ENCODE measurements around the gene TNFRSF14. TPM values are rescaled to one million over a fixed set of nuclear protein-coding genes. Genes with fewer than 3 reads are reported as not detected.

TNFRSF14 gene
- total RNA-seq, 1 donor from 2014 or later = 11.1 TPM

GRCh38 chr1:2540816-2541492 is 15.2 kb upstream of the TNFRSF14 start:
- Histone ChIP-seq H3K36me3 (ENCODE audit: control insufficient read depth, insufficient read depth, low read length) (no peaks in the 10 kb centered on the region), H3K4me3 (ENCODE audit: low read depth, low read length) (no peak overlapping the region), H3K27me3 (ENCODE audit: control insufficient read depth, insufficient read depth, low read length) (no peaks in the 10 kb centered on the region)
- FAIRE-seq (no peak), DNase-seq (ENCODE audit: low read depth) (no peak)
- TF ChIP-seq CTCF (IDR thresholded peaks at IDR 0.05; ENCODE audit: insufficient read depth, low read length, severe bottlenecking) = no peak

DNA sequence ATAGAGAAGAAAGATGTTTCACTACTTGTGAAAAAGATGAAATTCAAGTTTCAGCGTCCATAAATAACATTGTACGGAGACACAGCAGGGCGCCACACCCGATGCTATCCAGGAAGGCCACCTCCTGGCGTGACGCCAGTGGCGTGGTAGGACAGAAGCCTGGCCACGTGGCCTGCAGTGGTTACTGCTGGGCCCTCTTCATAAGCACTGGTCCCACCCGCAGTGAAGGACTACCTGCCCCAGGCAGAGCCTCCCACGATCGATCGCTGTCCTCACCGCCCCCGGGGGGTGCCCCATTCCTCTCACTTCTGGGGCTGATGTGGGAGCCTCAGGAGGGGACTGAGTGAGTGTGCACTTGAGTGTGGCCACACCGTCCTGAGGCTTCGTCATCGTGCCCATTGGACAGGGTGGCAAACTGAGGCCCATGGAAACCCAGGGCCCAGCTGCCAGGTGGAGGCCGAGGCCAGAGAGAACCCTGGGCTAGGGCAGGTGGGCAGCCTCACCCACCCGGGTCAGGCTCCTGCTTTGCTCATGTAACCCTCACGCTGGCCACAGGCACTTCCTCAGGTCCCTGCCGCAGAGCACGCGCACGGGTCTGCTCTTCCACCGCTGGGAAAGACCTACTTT is 14.4 kb upstream of the TNFRSF14 start:
- no peak for DNase-seq (ENCODE audit: low read depth)
- H3K4me3 ChIP-seq (ENCODE audit: low read depth, low read length) = no peak overlapping the region
- no peak for TF ChIP-seq CTCF (IDR thresholded peaks at IDR 0.05; ENCODE audit: insufficient read depth, low read length, severe bottlenecking)
- no peaks in the 10 kb centered on the region for H3K27me3 ChIP-seq (ENCODE audit: control insufficient read depth, insufficient read depth, low read length)
- FAIRE-seq = no peak
- H3K36me3 ChIP-seq (ENCODE audit: control insufficient read depth, insufficient read depth, low read length) = no peaks in the 10 kb centered on the region

DNA sequence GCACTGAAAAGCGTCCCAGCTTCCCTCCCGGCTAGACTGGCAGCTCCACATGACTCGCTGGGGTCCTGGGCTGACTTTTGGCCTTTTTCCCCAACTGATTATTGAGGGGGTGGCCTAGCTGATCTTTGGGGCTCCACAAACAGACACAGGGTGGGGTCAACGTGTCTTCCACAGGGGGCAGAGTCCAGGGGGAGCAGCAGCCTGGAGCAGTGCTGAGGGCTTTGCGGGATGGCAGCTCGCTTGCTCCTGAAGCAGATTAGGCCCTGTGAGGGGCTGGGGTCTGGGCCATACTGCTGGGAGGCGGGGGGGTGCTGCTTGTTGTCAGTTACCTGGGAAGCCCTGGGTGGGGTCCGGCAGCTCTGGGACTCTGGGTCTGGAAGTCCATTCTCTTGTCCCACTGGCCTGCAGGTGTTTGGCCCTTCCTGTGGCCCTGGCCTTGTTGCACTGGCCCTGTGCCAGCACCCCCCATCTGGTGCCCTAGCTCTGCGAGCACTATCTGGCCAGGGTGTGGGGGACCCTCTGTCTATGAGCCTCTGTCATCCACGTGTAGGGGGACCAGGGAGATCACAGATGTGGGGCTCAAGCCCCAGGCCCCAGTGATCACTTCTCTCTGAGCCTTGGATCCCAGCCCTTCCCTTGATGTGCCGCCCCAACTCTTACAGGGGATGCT is 13.8 kb upstream of the TNFRSF14 start:
- FAIRE-seq (no peak), DNase-seq (ENCODE audit: low read depth) (no peak)
- Histone ChIP-seq H3K4me3 (ENCODE audit: low read depth, low read length) (no peak overlapping the region), H3K36me3 (ENCODE audit: control insufficient read depth, insufficient read depth, low read length) (no peaks in the 10 kb centered on the region), H3K27me3 (ENCODE audit: control insufficient read depth, insufficient read depth, low read length) (no peaks in the 10 kb centered on the region)
- no peak for TF ChIP-seq CTCF (IDR thresholded peaks at IDR 0.05; ENCODE audit: insufficient read depth, low read length, severe bottlenecking)

DNA sequence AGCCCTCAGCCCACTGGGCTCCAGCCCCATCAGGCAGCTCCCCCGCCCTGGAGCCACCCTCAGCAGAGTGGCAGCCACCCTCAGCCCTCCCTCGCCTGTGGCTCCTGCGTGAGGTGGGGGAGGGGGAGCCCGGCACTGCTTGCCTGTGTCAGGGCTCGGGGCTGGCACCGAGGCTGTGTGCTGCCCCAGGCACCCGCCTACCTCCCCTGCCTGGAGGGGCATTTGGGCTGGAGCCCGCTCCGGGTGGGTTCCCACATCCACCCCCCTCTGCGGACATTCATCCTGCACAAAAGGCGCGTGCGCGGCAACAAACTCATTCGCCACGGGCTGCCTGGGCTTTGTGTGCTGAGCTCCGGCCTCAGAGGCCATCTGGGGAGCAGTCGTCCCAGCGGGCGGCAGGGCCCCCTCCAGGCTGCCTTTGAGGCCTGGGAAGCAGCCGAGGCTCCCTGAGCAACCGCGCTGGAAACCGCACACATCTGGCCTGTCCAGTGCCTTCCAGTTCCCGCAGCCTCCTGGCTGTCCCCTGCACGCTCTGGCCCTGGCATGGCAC is 12.6 kb upstream of the TNFRSF14 start:
- Histone ChIP-seq H3K36me3 (ENCODE audit: control insufficient read depth, insufficient read depth, low read length) (no peaks in the 10 kb centered on the region), H3K4me3 (ENCODE audit: low read depth, low read length) (no peak overlapping the region), H3K27me3 (ENCODE audit: control insufficient read depth, insufficient read depth, low read length) (no peaks in the 10 kb centered on the region)
- no peak for TF ChIP-seq CTCF (IDR thresholded peaks at IDR 0.05; ENCODE audit: insufficient read depth, low read length, severe bottlenecking)
- FAIRE-seq (no peak), DNase-seq (ENCODE audit: low read depth) (no peak)

- FAIRE-seq (no peak), DNase-seq (ENCODE audit: low read depth) (no peak)
- no peak for TF ChIP-seq CTCF (IDR thresholded peaks at IDR 0.05; ENCODE audit: insufficient read depth, low read length, severe bottlenecking)
- Histone ChIP-seq H3K4me3 (ENCODE audit: low read depth, low read length) (no peak overlapping the region), H3K27me3 (ENCODE audit: control insufficient read depth, insufficient read depth, low read length) (no peaks in the 10 kb centered on the region), H3K36me3 (ENCODE audit: control insufficient read depth, insufficient read depth, low read length) (no peaks in the 10 kb centered on the region)
These were observed 11.9 kb upstream of the TNFRSF14 start for GRCh38 chr1:2544093-2544874.

All from bronchial epithelial cell (primary cell).